OCI-LY3 (cell line): ENCODE results near the gene TMEM178B.

Experiments used
- CTCF ChIP-seq: fragments of 200-600, 300-600 bp; sonication (generic); IDR thresholded peaks from 2 replicates; pipeline ENCODE4 v1.5.1; 2014; ENCODE audit warnings: antibody characterized with exemption, low read length, low read depth
- EZH2phosphoT487 ChIP-seq: fragments of 200-600 bp; shearing (Covaris generic); IDR thresholded peaks from 2 replicates; pipeline ENCODE4 v1.6.1; 2018; ENCODE audit warnings: antibody characterized with exemption, mixed run types, low read depth

- TF ChIP-seq CTCF (no peak), EZH2phosphoT487 (no peak)
These were observed 88.0 kb downstream of the TMEM178B start for GRCh38 chr7:141161550-141162535.
